Epithelial cell of proximal tubule (primary cell): Measurements from ENCODE around the gene ADGRG1. TPM values are rescaled to one million over a fixed set of nuclear protein-coding genes. Genes with fewer than 3 reads are reported as not detected.

Source experiments
- DNase-seq: peaks from one replicate; pipeline ENCODE4 v3.0.0-alpha.2; 2011; ENCODE audit warnings: low read depth
- H3K4me3 ChIP-seq: 2 replicates; pipeline ENCODE4 v1.5.1; 2011; ENCODE audit warnings: low read depth, mild to moderate bottlenecking, low read length
- total RNA-seq: library from RNA; depleted of rRNA; stranded (reverse); fragments of >200 nt; gene quantifications from 2 replicates; pipeline ENCODE4 v1.2.3, GENCODE V29; 2015
- TF ChIP-seq, protein P1 (sequence below): conservative IDR thresholded peaks from 2 replicates; pipeline ENCODE4 v1.5.1; 2012; ENCODE audit warnings: low read depth, mild to moderate bottlenecking, low read length

Gene ADGRG1
- total RNA-seq, 1 donor from 2014 or later, result 101 TPM

GRCh38 chr16:57699481-57699880 is 71.1 kb downstream of the ADGRG1 start:
- TF ChIP-seq, protein P1, sequence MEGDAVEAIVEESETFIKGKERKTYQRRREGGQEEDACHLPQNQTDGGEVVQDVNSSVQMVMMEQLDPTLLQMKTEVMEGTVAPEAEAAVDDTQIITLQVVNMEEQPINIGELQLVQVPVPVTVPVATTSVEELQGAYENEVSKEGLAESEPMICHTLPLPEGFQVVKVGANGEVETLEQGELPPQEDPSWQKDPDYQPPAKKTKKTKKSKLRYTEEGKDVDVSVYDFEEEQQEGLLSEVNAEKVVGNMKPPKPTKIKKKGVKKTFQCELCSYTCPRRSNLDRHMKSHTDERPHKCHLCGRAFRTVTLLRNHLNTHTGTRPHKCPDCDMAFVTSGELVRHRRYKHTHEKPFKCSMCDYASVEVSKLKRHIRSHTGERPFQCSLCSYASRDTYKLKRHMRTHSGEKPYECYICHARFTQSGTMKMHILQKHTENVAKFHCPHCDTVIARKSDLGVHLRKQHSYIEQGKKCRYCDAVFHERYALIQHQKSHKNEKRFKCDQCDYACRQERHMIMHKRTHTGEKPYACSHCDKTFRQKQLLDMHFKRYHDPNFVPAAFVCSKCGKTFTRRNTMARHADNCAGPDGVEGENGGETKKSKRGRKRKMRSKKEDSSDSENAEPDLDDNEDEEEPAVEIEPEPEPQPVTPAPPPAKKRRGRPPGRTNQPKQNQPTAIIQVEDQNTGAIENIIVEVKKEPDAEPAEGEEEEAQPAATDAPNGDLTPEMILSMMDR, result no peak

DNA sequence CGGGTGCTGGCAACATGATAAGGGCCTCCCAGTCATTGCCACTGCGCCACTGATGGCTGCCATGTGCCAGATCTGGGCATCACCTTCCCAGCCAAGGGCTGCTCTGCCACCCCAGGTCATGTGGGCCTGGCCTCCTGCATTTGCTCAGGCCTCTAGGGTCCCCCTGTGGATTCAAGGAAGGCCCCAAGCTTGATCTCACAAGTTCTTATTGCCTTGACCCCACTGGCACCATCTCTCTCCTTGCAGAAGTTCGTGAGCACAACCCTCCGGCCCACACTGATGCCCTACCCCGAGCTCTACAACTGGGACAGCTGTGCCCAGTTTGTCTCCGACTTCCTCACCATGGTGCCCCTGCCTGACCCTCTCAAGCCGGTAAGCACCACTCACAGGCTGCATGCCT is 71.5 kb downstream of the ADGRG1 start:
- TF ChIP-seq, protein P1, result no peak
- H3K4me3 ChIP-seq, result no peak overlapping the region
- DNase-seq, result no peak

More at GRCh38 chr16:57699481-57699880, 71.1 kb downstream of the ADGRG1 start:
- DNase-seq, result no peak
- H3K4me3 ChIP-seq, result no peak overlapping the region

DNA sequence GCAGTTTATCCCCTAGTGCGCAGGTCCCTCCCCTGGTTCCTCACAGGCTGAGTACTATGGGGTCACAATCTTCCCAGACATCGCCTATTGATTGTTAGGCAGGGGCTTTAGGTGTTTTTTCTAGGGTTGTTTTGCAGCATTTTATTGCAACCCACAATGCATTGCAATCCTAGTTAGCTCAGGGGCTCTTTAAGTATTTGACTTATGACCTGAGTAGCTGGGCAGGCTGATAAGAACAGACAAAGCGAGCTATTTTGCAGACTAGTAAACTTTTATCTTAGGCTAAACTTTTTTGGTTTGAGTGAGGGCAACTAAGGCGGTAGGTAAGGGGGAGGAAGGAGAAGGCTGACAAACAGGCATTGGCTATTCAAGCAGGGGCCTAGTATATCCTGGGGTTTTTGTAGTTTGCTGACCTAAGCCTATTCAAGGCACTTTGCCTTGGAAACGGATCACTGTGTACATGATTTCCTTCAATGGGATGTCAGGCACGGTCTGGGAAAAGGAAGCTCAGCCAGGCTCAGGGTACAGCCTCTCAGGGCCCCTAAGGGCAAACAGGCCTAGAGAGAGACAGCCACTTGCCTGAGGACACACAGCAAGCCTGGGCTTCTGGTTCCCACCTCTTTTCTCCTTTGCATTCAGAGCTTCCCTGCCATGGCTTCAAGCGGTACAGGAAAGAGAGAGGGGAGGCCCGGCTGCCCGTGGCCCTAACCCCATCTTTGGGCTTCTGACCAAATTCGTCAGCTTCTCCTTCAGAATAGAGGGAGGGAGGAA is 72.5 kb downstream of the ADGRG1 start:
- no peak overlapping the region for H3K4me3 ChIP-seq
- TF ChIP-seq, protein P1, result no peak

GRCh38 chr16:57701759-57702371 is 73.4 kb downstream of the ADGRG1 start:
- TF ChIP-seq, protein P1, result no peak
- H3K4me3 ChIP-seq, result no peak overlapping the region
- no peak for DNase-seq

More for the DNA sequence above, 72.5 kb downstream of the ADGRG1 start:
- DNase-seq, result no peak

DNA sequence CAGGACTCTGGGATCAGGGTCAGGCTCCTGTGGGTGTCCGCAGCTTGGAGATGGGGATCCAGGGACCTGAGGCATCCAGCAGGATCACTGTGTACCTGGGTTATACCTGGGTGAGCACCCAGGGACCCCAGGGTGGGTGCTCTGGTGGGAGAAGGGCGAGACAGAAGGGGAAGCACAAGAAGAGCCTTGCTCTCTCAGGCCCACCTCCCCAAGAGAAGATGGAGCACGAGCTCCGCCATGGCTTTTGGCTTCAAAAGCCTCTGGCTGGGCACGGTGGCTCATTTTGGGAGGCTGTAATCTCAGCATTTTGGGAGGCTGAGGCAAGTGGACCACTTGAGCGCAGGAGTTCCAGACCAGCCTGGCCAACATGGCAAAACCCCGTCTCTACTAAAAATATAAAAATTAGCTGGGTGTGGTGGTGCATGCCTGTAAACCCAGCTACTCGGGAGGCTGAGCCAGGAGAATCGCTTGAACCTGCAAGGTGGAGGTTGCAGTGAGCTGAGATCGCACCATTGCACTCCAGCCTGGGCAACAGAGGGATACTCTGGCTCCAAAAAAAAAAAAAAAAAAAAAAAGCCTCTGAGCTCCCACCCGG is 75.1 kb downstream of the ADGRG1 start:
- no peak overlapping the region for H3K4me3 ChIP-seq
- DNase-seq, result no peak
- TF ChIP-seq, protein P1, result no peak

GRCh38 chr16:57704011-57704904 is 75.8 kb downstream of the ADGRG1 start:
- TF ChIP-seq, protein P1, result no peak
- no peak overlapping the region for H3K4me3 ChIP-seq
- DNase-seq, result no peak
